WTC11 (cell line): ENCODE data around the gene AFF3.

Experiments
- CREM ChIP-seq: sonication (generic); formaldehyde crosslinking; IDR thresholded peaks from 2 replicates; pipeline ENCODE4 v1.8.1; 2022; ENCODE audit warnings: mild to moderate bottlenecking, missing genetic modification reagents, moderate library complexity
- FOXP1 ChIP-seq: sonication (generic); formaldehyde crosslinking; IDR thresholded peaks from 2 replicates; pipeline ENCODE4 v1.8.0; 2022; ENCODE audit warnings: missing genetic modification reagents, mild to moderate bottlenecking, moderate library complexity, borderline replicate concordance
- KAT7 ChIP-seq: sonication (generic); formaldehyde crosslinking; IDR thresholded peaks from 2 replicates; pipeline ENCODE4 v1.8.1; 2023; ENCODE audit warnings: missing genetic modification reagents, mild to moderate bottlenecking, borderline replicate concordance
- NR3C1 ChIP-seq: sonication (generic); formaldehyde crosslinking; conservative IDR thresholded peaks from 2 replicates; pipeline ENCODE4 v1.8.1; 2023; ENCODE audit warnings: low read depth, mild to moderate bottlenecking, missing genetic modification reagents
- ZNF138 ChIP-seq: sonication (generic); formaldehyde crosslinking; conservative IDR thresholded peaks from 2 replicates; pipeline ENCODE4 v1.8.1; 2022; ENCODE audit warnings: mild to moderate bottlenecking, moderate library complexity, missing genetic modification reagents
- ZNF416 ChIP-seq: fragments of 250-450 bp; sonication (Bioruptor Pico); IDR thresholded peaks from 2 replicates; pipeline ENCODE4 v1.9.0; 2021; ENCODE audit warnings: mild to moderate bottlenecking, inconsistent platforms
- TF ChIP-seq, protein P1 (sequence below): sonication (generic); formaldehyde crosslinking; conservative IDR thresholded peaks from 2 replicates; pipeline ENCODE4 v1.8.1; 2022; ENCODE audit warnings: mild to moderate bottlenecking, missing genetic modification reagents
- TF ChIP-seq, protein P2 (sequence below): fragments of 200-600 bp; IDR thresholded peaks from 2 replicates; pipeline ENCODE4 v1.8.0; 2022; ENCODE audit warnings: antibody characterized with exemption
- TF ChIP-seq, protein P3 (sequence below): sonication (generic); formaldehyde crosslinking; IDR thresholded peaks from 2 replicates; pipeline ENCODE4 v1.8.0; 2023; ENCODE audit warnings: missing genetic modification reagents, mild to moderate bottlenecking, borderline replicate concordance
- TF ChIP-seq, protein P4 (sequence below): sonication (generic); formaldehyde crosslinking; IDR thresholded peaks from 2 replicates; pipeline ENCODE4 v1.8.1; 2023; ENCODE audit warnings: mild to moderate bottlenecking, missing genetic modification reagents, moderate library complexity

DNA sequence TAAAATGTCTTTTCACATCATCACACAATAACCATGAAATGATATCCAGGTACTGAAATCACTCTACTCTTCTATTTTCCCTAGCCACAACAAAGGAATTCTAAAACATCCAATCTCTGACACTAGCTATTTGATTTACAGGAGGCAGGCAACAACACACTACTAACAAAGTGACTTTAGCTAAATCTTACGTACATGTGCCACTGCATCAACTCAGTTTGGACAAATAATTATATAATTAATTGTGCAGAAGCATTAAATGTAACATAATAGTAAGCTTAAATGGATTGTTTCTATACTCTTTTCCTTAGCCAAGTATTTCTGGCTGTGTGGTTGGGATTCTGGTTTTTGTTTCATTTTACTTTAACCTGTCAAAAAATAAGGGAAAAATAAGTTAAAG is 192.4 kb downstream of the AFF3 start:
- TF ChIP-seq NR3C1 (CRISPR knock-in tag) (no peak), KAT7 (CRISPR knock-in tag) (no peak), CREM (no peak), ZNF138 (CRISPR knock-in tag) (no peak), ZNF416 (no peak), FOXP1 (CRISPR knock-in tag) (no peak)
- TF ChIP-seq, protein P1, sequence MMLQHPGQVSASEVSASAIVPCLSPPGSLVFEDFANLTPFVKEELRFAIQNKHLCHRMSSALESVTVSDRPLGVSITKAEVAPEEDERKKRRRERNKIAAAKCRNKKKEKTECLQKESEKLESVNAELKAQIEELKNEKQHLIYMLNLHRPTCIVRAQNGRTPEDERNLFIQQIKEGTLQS (CRISPR knock-in tag), result no peak
- TF ChIP-seq, protein P2, sequence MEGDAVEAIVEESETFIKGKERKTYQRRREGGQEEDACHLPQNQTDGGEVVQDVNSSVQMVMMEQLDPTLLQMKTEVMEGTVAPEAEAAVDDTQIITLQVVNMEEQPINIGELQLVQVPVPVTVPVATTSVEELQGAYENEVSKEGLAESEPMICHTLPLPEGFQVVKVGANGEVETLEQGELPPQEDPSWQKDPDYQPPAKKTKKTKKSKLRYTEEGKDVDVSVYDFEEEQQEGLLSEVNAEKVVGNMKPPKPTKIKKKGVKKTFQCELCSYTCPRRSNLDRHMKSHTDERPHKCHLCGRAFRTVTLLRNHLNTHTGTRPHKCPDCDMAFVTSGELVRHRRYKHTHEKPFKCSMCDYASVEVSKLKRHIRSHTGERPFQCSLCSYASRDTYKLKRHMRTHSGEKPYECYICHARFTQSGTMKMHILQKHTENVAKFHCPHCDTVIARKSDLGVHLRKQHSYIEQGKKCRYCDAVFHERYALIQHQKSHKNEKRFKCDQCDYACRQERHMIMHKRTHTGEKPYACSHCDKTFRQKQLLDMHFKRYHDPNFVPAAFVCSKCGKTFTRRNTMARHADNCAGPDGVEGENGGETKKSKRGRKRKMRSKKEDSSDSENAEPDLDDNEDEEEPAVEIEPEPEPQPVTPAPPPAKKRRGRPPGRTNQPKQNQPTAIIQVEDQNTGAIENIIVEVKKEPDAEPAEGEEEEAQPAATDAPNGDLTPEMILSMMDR, result no peak
- TF ChIP-seq, protein P3, sequence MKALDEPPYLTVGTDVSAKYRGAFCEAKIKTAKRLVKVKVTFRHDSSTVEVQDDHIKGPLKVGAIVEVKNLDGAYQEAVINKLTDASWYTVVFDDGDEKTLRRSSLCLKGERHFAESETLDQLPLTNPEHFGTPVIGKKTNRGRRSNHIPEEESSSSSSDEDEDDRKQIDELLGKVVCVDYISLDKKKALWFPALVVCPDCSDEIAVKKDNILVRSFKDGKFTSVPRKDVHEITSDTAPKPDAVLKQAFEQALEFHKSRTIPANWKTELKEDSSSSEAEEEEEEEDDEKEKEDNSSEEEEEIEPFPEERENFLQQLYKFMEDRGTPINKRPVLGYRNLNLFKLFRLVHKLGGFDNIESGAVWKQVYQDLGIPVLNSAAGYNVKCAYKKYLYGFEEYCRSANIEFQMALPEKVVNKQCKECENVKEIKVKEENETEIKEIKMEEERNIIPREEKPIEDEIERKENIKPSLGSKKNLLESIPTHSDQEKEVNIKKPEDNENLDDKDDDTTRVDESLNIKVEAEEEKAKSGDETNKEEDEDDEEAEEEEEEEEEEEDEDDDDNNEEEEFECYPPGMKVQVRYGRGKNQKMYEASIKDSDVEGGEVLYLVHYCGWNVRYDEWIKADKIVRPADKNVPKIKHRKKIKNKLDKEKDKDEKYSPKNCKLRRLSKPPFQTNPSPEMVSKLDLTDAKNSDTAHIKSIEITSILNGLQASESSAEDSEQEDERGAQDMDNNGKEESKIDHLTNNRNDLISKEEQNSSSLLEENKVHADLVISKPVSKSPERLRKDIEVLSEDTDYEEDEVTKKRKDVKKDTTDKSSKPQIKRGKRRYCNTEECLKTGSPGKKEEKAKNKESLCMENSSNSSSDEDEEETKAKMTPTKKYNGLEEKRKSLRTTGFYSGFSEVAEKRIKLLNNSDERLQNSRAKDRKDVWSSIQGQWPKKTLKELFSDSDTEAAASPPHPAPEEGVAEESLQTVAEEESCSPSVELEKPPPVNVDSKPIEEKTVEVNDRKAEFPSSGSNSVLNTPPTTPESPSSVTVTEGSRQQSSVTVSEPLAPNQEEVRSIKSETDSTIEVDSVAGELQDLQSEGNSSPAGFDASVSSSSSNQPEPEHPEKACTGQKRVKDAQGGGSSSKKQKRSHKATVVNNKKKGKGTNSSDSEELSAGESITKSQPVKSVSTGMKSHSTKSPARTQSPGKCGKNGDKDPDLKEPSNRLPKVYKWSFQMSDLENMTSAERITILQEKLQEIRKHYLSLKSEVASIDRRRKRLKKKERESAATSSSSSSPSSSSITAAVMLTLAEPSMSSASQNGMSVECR (CRISPR knock-in tag), result no peak
- TF ChIP-seq, protein P4, sequence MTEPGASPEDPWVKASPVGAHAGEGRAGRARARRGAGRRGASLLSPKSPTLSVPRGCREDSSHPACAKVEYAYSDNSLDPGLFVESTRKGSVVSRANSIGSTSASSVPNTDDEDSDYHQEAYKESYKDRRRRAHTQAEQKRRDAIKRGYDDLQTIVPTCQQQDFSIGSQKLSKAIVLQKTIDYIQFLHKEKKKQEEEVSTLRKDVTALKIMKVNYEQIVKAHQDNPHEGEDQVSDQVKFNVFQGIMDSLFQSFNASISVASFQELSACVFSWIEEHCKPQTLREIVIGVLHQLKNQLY (CRISPR knock-in tag), result no peak
